GM12875 (cell line): ENCODE data around the gene LRP2BP.

Source experiments
- H3K4me3 ChIP-seq: one replicate; pipeline ENCODE4 v1.5.1; 2011; ENCODE audit warnings: low read depth, low read length, control low read depth
- TF ChIP-seq, protein P1 (sequence below): IDR thresholded peaks from 2 replicates; pipeline ENCODE4 v1.5.1; 2011; ENCODE audit warnings: low read depth, mild to moderate bottlenecking, control low read depth, inconsistent platforms, low read length, moderate library complexity, borderline replicate concordance; ENCODE audit not compliant: insufficient read depth

The LRP2BP gene

GRCh38 chr4:185352202-185352601, 43.5 kb downstream of the LRP2BP start:
- TF ChIP-seq, protein P1, sequence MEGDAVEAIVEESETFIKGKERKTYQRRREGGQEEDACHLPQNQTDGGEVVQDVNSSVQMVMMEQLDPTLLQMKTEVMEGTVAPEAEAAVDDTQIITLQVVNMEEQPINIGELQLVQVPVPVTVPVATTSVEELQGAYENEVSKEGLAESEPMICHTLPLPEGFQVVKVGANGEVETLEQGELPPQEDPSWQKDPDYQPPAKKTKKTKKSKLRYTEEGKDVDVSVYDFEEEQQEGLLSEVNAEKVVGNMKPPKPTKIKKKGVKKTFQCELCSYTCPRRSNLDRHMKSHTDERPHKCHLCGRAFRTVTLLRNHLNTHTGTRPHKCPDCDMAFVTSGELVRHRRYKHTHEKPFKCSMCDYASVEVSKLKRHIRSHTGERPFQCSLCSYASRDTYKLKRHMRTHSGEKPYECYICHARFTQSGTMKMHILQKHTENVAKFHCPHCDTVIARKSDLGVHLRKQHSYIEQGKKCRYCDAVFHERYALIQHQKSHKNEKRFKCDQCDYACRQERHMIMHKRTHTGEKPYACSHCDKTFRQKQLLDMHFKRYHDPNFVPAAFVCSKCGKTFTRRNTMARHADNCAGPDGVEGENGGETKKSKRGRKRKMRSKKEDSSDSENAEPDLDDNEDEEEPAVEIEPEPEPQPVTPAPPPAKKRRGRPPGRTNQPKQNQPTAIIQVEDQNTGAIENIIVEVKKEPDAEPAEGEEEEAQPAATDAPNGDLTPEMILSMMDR, result no peak

DNA sequence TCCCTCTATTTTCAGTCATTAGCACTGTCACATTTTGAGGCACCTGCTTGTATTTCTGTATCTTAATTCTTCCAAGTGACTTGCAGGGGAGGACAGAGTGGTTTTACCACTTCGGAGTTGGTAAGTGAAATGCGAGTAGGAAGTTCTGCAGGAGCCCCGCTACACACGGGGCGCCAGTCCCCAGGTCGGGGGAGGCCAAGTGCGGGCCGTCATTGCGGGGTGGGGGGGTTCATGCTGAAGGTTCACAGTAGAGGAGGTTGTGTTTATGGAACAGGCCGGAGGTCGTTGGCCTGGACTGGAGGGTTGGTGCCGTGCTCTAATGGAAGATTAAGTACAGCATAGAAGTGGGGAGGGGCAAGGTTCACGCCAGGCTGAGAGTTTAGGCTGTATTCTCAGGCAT, 44.0 kb downstream of the LRP2BP start:
- TF ChIP-seq, protein P1, result no peak
- no peak overlapping the region for H3K4me3 ChIP-seq

More at GRCh38 chr4:185352202-185352601, 43.5 kb downstream of the LRP2BP start:
- no peak overlapping the region for H3K4me3 ChIP-seq

GRCh38 chr4:185346975-185347601, 48.6 kb downstream of the LRP2BP start:
- TF ChIP-seq, protein P1, result no peak
- no peak overlapping the region for H3K4me3 ChIP-seq

DNA sequence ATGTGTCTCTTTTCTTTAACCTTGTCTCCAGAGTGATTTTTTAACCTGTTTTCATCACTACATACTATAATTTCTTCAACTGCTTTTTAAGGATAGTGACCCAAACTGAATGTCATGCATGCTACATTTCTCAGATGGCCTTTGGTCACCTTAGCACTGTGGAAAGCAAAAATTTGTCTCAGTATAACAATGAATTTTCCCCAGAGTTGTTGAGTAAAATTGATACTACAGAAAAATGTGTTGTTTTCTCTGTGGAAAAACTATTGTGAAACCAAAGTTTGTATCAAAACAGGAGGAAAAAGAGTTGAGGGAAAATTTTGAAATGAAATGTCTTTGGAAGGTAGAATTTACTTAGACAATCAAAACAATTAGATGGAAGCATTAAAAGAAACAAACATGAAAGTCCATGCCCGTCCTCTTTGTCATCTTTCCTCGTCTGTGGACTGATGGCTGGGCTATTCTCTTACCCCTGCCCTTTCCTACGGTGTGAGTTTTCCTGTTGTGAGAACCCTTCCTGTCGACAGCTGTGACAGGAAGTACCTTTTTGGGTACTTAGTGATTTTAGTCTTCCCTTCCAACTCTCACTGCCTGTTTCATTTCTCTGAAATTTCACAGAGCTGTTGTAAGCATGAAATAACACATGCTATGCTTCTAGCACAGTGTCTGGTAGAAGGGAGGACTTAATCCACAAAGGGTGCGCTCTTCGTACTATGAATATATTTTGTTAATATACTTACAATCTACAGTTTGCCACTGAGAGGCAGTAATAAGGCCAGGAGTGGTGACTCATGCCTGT, 50.8 kb downstream of the LRP2BP start:
- H3K4me3 ChIP-seq, result no peak overlapping the region
- TF ChIP-seq, protein P1, result no peak

DNA sequence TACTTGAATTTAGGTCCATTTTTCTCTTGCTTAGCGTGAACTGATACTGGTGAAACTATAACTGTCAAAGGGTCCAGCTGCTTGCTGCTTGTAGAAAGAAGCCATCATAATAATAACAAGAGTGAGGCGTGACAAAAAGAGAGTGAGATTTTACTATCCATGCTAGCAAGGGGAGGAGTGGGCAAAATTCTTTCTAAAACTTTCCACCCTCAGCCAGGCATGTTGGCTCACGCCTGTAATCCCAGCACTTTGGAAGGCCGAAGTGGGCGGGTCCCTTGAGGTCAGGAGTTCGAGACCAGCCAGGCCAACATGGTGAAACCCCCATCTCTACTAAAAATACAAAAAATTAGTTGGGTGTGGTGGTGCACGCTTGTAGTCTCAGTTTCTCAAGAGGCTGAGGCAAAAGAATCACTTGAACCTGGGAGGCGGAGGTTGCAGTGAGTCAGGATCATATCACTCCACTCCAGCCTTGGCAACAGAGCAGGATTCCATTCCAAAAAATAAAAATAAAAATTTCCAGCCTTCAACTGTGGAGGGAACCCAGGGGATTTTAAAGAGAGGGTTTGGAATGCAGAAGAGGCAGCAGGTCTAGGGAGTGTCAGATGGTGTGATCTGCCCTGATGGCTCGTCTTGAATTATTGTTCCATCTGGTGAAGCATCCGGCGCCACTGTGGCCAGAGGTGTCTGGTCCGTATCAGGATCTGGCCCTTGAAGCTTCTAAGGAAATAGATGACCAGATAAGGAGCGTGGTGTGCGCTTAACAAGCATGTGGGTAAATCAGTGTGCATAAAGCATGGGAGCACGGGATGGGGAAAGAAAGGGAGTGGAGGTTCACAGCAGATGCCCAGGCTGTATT, 51.8 kb downstream of the LRP2BP start:
- TF ChIP-seq, protein P1, result no peak
- H3K4me3 ChIP-seq, result no peak overlapping the region

DNA sequence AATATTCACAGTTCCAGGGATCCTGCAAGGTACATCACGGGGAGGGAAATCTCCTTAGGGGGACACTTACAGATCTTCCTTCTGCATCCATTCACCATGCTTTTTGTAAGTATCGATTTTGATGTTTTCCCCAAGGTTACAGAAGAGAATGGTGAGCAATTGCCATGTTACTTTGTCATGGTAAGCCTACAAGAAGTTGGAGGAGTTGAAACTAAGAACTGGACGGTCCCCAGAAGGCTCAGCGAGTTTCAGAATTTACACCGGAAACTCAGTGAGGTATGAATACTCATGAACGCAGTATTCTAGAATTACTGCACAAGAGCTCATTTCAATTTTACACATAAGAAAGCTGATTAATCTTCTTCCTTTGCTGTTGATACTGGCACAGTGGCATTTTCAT, 53.9 kb downstream of the LRP2BP start:
- TF ChIP-seq, protein P1, result no peak

More for the DNA sequence above, 53.9 kb downstream of the LRP2BP start:
- H3K4me3 ChIP-seq, result no peak overlapping the region
